Stimulated activated CD4-positive, alpha-beta T cell treated with anti-CD3 and anti-CD28 coated beads, Interleukin-4, amount 100 ng/mL, for 4 hours (primary cell): ENCODE data around the gene PEX26.
A peak's percentile ranks its signal among the peaks of the same experiment; 100 is the strongest.
"Not testable (repeated sequence)": the region's sequence is repeated elsewhere in the genome, so short reads cannot be mapped to it uniquely, and the experiment has no call there.

Experiments used
- DNase-seq, 2 experiments: peaks; one replicate each; pipeline ENCODE4 v3.0.0-alpha.2; 2020

The PEX26 gene

DNA sequence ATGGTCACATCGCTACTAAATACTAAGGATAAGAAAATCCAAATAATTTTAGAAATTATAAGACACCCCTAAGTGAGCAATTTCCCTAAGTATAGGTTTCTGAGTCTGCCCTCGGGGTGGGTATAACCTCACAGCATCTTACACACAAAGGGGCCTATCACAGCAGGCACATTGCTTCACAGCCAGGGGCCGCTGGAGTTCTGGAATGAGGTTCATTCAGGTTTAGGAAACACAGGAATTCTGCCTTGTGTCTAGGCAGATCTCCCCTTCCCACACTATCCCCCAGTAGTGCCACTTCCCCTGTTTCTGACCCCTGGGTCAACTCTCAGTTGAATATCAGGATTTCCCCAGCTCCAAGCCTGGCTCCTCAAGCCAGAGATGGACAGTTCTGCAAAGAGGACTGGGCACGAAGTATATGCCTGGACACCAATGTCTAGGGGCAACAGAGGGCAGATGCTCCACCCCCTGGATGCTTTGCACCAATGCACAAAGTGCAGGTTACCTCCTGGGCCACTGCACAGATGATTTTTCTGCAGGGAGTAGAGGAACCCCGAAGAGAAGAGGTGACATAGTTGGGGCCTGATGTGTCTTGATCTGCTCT lies 44.3 kb downstream of the PEX26 start:
- no peak for DNase-seq

DNA sequence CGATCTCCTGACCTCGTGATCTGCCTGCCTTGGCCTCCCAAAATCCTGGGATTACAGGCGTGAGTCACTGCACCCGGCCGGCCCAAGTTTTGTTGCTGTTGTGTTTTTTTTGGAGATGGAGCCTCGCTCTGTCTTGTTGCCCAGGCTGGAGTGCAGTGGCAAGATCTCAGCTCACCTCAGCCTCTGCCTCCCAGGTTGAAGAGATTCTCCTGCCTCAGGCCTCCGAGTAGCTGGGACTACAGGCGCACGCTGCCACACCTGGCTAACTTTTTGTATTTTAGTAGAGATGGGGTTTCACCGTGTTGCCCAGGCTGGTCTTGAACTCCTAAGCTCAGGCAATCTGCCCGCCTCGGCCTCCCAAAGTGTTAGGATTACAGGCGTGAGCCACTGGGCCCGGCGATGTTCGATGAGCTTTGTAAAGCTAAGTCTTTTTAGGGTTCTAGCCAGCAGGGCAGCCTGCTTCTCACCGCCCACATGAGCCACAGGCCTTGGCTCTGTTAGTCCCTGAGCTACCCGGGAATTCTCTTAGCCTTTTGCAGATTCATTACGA lies 45.8 kb downstream of the PEX26 start:
- not testable (repeated sequence) for DNase-seq

DNA sequence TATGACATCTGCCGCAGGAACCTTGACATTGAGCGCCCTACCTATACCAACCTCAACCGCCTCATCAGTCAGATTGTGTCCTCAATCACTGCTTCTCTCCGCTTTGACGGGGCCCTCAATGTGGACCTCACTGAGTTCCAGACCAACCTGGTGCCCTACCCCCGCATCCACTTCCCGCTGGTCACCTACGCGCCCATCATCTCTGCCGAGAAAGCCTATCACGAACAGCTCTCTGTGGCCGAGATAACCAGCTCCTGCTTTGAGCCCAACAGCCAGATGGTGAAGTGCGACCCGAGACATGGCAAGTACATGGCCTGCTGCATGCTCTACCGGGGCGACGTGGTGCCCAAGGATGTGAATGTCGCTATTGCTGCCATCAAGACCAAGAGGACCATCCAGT lies 48.8 kb downstream of the PEX26 start:
- DNase-seq: no peak

DNA sequence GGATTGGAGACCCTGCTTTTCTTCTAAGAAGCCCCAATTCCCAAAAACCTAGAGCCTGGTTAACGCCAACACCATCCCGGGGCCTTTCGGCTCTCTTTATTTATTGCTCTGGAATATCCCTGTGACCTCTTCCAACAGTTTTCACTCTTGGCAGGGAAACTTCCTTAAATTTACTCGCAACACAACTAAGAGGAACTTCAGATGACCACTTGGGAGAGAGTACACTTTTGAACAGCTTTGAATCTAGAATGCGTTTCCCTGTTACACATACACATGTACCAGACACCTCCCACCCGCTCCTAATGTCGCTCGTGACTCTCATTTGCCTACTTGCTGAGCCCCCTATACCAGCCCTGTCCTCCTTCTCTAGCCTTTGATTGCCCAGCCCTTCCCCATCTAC lies 52.2 kb downstream of the PEX26 start:
- DNase-seq: no peak

DNA sequence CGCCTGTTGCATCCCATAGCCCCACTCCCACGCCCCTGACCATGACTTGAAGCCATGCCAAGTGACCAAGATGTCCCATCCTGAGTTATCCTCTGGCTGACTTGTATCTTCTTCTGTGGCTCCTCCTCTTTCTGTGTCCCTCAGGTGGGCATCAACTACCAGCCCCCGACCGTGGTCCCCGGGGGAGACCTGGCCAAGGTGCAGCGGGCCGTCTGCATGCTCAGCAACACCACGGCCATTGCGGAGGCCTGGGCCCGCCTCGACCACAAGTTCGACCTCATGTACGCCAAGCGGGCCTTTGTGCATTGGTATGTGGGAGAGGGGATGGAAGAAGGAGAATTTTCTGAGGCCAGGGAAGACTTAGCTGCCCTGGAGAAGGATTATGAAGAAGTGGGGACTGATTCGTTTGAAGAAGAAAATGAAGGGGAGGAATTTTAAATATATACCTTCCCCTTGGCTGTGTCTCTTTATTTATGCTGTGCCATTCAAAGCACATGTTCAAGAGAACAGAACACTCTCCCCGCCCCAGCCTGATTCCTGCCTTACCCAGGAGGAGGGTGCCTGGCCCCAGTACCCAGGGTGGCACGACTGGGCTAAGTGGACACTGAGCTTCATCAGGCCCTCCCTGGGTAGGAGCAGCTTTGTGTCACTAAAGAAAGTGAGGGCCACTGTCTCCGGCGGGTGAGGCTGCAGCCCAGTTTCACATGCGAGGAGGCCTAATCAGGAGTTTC lies 53.1 kb downstream of the PEX26 start:
- DNase-seq: no peak

DNA sequence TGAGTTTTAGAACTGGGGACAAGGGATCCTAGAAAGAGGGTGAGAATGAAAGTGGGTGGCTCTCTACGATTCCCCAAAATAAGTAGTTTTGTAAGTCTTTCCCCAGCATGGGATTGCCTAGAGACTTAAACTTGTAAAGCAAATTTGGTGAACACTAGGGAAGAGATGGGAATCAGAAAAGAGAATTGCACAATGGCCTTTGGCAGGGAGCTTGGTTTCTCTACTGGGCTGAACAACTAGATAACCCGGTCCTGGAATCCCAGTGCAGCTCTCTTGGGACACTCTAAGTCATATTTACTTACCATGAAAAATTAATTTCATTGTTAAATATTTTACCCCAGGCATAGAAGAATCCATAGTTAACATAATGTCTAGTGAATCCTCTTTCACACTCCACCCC lies 55.7 kb downstream of the PEX26 start:
- no peak for DNase-seq

DNA sequence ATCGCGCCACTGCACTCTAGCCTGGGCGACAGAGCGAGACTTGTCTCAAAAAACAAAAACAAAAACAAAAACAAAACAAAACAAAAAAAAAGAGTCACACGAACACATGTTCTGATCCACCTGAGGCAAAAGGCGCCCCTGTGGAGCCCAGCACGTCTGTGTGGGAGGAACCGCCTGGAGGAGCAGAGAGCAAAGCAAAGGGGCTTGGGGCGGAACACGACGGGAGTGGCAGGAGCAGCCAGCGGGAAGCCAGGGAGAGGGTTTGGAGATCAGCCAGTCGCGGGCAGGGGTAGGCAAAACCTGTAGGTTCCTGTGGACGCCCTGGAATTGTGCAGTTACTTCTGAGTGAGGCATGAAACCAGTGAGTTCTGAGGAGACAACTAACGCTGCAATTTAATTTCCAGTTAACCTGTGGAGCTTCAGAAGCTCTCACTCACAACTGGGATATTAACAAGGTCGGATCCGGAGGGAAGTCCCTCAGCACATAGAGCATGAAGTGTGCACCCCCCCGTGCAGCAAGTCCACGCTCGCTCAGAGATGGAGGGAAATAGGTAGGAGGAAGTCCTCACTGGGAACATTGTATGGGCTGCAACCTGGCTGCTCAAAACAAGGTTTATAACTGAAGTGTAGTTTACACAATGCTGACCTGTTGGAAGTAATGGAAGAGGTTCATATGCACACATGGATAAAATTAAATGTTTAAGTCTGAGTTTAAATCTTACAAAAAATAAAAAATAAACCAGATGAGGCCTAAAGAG lies 59.0 kb downstream of the PEX26 start:
- no peak for DNase-seq

DNA sequence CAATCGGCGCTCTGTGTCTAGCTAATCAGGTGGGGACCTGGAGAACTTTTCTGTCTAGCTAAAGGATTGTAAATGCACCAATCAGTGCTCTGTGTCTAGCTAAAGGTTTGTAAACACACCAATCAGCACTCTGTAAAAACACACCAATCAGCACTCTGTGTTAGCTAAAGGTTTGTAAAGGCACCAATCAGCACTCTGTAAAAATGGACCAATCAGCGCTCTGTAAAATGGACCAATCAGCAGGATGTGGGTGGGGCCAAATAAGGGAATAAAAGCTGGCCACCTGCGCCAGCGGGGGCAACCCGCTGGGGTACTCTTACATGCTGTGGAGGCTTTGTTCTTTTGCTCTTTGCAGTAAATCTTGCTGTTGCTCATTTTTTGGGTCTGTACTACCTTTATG lies 63.2 kb downstream of the PEX26 start:
- not testable (repeated sequence) for DNase-seq

DNA sequence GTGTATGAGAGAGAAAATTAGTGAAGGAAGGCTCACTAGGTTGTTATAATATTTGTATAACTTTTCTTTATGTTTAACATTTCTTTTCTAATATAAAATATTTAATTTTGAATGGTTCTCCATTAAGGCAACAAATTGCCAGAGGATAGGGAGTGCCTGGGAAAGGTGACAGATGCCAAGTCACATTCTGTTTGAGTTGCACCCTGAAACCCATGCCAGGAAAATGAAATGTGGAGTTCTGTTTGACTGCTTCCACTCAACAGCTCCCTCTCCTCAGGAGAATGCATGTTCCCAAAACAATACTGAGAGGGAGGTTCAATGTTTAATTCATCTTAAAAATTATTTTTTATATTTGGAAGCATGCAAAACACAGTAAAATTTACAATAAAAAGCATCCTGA lies 66.3 kb downstream of the PEX26 start:
- no peak for DNase-seq

DNA sequence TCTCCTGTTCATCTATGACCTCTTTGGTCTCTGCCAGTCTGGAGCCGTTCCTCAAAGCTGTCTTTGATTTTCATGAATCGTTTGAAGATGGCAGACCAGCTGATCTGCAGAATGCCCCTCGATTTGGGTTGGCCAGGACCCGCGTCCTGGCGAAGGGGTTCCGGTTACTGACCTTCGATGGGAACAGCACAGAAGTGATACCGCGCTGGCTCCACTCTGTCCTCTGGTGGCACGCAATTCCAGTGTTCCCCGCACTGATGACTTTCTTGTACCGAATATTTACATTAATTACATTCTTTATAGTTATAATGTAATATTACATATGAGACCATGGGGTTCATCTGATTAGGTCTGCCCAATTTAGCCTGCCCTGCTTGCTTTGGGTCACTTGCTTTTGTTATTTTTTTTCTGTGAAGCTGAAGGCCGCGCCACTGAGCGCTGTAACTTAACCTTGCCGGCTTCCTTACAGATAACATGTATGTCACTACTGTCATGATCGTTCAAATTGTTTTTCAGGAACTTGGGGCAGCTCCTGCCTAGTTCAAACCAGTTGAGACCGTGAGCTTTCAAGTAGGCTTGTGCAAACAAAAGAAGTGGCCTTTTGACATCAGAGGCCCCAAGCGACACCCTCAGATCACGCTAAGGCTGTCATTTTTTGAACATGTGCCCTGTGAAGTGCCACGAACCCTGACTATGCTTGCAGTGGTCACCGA lies 68.0 kb downstream of the PEX26 start:
- DNase-seq: no peak

DNA sequence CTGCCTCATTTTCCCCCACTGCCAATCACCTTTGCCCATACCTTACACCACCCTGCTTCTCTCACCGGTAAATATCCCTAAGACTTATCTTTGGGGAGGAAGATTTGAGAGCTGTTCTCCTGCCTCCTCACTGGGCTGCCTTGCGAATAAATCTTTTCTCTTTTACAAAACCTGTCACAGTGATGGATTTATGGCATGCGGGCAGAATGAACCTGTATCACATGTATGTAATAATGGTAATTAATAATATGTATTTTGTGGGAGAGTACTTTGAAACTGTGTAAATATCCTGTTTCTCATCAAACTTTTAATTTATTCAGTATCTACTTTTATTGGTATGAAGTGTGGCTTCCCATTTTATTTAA lies 68.6 kb downstream of the PEX26 start:
- no peak for DNase-seq

DNA sequence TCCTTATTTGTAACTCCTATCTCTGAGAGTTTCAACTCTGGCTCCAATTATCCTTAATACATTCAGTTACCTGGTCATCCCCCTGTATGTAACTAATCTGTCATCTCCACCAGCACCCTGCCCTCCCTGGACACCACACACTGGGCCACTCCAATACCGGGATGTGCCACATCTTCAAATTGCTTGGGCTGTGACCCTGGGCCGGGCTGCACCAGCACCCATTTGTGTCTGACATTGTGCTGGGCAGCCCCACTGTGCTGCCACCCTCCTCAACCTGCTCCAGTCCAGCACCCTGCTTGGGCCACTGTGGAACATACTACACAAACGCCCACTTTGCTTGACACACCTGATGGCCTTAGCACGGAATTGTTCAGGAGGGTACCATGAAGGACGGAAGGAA lies 70.0 kb downstream of the PEX26 start:
- no peak for DNase-seq

DNA sequence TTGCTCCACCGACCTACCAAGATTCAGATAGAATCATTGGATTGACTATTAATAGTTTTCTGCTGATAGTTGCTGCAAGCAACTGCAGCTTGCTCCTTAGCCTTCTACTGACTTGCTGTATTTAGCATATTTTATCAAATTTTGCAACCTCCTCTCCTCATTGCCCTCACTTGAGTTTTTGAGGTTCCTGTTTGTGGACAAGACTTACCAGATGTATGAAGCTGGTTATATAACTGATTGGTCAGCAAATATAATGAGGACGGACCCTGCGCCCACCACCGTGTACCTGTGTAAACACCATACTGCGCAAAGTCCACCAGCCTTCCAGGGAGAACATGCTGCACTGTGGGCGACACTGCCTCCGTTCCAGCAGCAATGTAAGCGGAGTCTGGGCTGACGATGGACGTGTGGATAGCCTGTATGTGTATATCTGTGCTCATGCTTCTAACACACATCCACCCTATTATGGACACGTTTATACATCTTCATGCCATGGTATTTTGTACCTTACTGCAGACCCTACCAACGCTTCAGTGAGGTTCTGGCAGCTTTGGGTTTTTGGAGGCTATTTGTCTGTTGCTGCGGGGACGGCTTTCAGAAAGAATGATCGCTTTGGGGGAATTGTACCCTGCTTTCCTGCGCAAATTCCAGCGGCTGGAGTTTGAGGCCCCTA lies 70.6 kb downstream of the PEX26 start:
- no peak for DNase-seq

DNA sequence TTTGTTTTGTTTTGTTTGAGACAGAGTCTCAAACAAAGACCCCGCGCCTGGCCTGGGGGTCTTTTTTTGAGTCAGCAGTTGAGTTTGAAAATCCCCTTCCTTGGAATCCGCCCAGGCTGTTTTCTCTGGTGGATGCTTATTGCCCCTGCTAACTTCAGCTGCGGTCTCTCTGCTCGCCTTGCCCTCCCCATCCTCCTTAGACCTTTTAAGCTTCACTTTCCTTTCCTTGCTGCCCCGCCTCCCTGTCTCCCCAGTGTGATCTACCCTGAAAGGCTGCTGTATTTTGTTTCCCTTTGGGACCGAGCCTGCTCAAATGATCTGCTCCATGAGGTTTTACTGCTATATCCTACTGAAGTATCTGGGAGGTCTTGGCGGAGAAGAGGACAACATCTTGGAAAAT lies 74.7 kb downstream of the PEX26 start:
- DNase-seq: peak; percentile 16 to 31

DNA sequence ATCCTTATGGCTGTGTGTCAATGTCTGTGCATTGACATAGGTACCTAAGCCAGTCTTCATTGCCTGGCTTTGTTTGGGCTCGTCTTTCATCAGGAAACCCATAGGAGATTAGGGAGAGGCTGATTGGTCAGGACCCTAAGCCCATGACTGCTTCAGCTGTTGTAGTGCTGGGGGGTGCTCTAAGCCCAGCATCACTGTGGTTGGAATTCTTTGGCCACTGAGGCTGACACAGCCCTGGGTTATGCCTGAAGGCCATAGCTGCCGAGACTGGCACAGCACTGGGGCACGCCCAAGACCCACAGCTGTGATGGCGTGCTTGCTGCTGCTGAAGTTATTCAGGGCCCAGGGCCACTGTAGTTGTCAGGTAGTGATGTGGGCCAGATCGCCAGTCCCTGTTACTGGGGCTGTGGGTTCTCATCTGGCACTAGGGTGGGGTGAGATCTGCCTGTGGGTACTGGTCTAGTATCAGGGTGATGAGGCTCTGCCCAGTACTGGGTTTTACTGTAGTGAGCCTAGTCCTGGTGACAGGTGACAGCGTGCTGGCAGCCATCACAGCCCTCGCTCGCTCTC lies 77.1 kb downstream of the PEX26 start:
- no peak for DNase-seq
